HepG2 (cell line): ENCODE measurements around the gene ARHGEF16. TPM values are rescaled to one million over a fixed set of nuclear protein-coding genes. Genes with fewer than 3 reads are reported as not detected.
A peak's percentile ranks its signal among the peaks of the same experiment; 100 is the strongest.

Experiments used
- CEBPB ChIP-seq: IDR thresholded peaks from 2 replicates; pipeline ENCODE4 v1.6.1; 2011; ENCODE audit warnings: low read depth, low read length, improper control_type of control experiment, borderline replicate concordance
- ELK4 ChIP-seq: sonication (generic); formaldehyde crosslinking; IDR thresholded peaks from 2 replicates; pipeline ENCODE4 v1.9.0; 2021; ENCODE audit warnings: missing genetic modification reagents, borderline replicate concordance
- FOXK1 ChIP-seq: sonication (generic); formaldehyde crosslinking; IDR thresholded peaks from 2 replicates; pipeline ENCODE4 v1.4.0; 2020; ENCODE audit warnings: low read depth, missing genetic modification reagents, borderline replicate concordance
- GFI1 ChIP-seq: sonication (generic); formaldehyde crosslinking; IDR thresholded peaks from 2 replicates; pipeline ENCODE4 v1.5.0; 2020; ENCODE audit warnings: missing genetic modification reagents, mild to moderate bottlenecking, borderline replicate concordance
- HOXA3 ChIP-seq: sonication (generic); formaldehyde crosslinking; IDR thresholded peaks from 2 replicates; pipeline ENCODE4 v1.5.0; 2020; ENCODE audit warnings: missing genetic modification reagents
- IRX3 ChIP-seq: sonication (generic); formaldehyde crosslinking; IDR thresholded peaks from 2 replicates; pipeline ENCODE4 v1.8.1; 2023; ENCODE audit warnings: mild to moderate bottlenecking, low read depth, missing genetic modification reagents, borderline replicate concordance
- MAF1 ChIP-seq: sonication (generic); formaldehyde crosslinking; IDR thresholded peaks from 2 replicates; pipeline ENCODE4 v1.5.0; 2020; ENCODE audit warnings: missing genetic modification reagents, borderline replicate concordance
- MED1 ChIP-seq: sonication (generic); formaldehyde crosslinking; IDR thresholded peaks from 2 replicates; pipeline ENCODE4 v1.4.0; 2020; ENCODE audit warnings: missing genetic modification reagents
- MED13 ChIP-seq: sonication (generic); formaldehyde crosslinking; IDR thresholded peaks from 2 replicates; pipeline ENCODE4 v1.5.0; 2020; ENCODE audit warnings: missing genetic modification reagents
- NAIF1 ChIP-seq: sonication (generic); formaldehyde crosslinking; IDR thresholded peaks from 2 replicates; pipeline ENCODE4 v1.5.0; 2020; ENCODE audit warnings: mild to moderate bottlenecking, missing genetic modification reagents, borderline replicate concordance
- NFYC ChIP-seq: IDR thresholded peaks from 2 replicates; pipeline ENCODE4 v1.6.1; 2016; ENCODE audit warnings: missing genetic modification reagents, missing compliant biosample characterization
- PHF8 ChIP-seq: sonication (generic); formaldehyde crosslinking; IDR thresholded peaks from 2 replicates; pipeline ENCODE4 v1.5.0; 2020; ENCODE audit warnings: missing genetic modification reagents
- PRPF4 ChIP-seq: fragments of 200-400 bp; formaldehyde crosslinking; IDR thresholded peaks from 2 replicates; pipeline ENCODE4 v1.6.1; 2016; ENCODE audit warnings: low read length, low read depth; ENCODE audit not compliant: poor library complexity, severe bottlenecking
- REPIN1 ChIP-seq: sonication (generic); formaldehyde crosslinking; IDR thresholded peaks from 2 replicates; pipeline ENCODE4 v1.8.0; 2022; ENCODE audit warnings: missing genetic modification reagents, low read depth, mild to moderate bottlenecking, borderline replicate concordance
- RFX5 ChIP-seq: IDR thresholded peaks from 2 replicates; pipeline ENCODE4 v1.6.1; 2011; ENCODE audit warnings: low read depth, low read length, improper control_type of control experiment
- TAF1 ChIP-seq: sonication (generic); formaldehyde crosslinking; IDR thresholded peaks from 2 replicates; pipeline ENCODE4 v1.4.0; 2020; ENCODE audit warnings: missing genetic modification reagents
- ZBTB1 ChIP-seq: sonication (generic); formaldehyde crosslinking; IDR thresholded peaks from 2 replicates; pipeline ENCODE4 v1.4.0; 2020; ENCODE audit warnings: missing genetic modification reagents, borderline replicate concordance
- ZBTB33 ChIP-seq: sonication (generic); formaldehyde crosslinking; IDR thresholded peaks from 2 replicates; pipeline ENCODE4 v1.4.0; 2020; ENCODE audit warnings: missing genetic modification reagents
- ZNF337 ChIP-seq: sonication (generic); formaldehyde crosslinking; IDR thresholded peaks from 2 replicates; pipeline ENCODE4 v1.5.1; 2020; ENCODE audit warnings: missing genetic modification reagents, low read depth, mild to moderate bottlenecking, borderline replicate concordance
- ZNF414 ChIP-seq: sonication (generic); formaldehyde crosslinking; IDR thresholded peaks from 2 replicates; pipeline ENCODE4 v1.5.0; 2020; ENCODE audit warnings: missing genetic modification reagents
- ZNF570 ChIP-seq: sonication (generic); formaldehyde crosslinking; IDR thresholded peaks from 2 replicates; pipeline ENCODE4 v1.4.0; 2020; ENCODE audit warnings: mild to moderate bottlenecking, missing genetic modification reagents, borderline replicate concordance
- ZNF670 ChIP-seq: sonication (generic); formaldehyde crosslinking; IDR thresholded peaks from 2 replicates; pipeline ENCODE4 v1.8.0; 2022; ENCODE audit warnings: mild to moderate bottlenecking, missing genetic modification reagents, borderline replicate concordance
- ZNF724P ChIP-seq: sonication (generic); formaldehyde crosslinking; IDR thresholded peaks from 2 replicates; pipeline ENCODE4 v1.8.0; 2022; ENCODE audit warnings: missing genetic modification reagents, borderline replicate concordance
- ZNF780A ChIP-seq: sonication (generic); formaldehyde crosslinking; IDR thresholded peaks from 2 replicates; pipeline ENCODE4 v1.8.0; 2022; ENCODE audit warnings: mild to moderate bottlenecking, missing genetic modification reagents, moderate library complexity
- ZSCAN25 ChIP-seq: sonication (generic); formaldehyde crosslinking; IDR thresholded peaks from 2 replicates; pipeline ENCODE4 v1.8.0; 2022; ENCODE audit warnings: mild to moderate bottlenecking, missing genetic modification reagents
- ZSCAN29 ChIP-seq: sonication (generic); formaldehyde crosslinking; conservative IDR thresholded peaks from 2 replicates; pipeline ENCODE4 v1.4.0; 2020; ENCODE audit warnings: mild to moderate bottlenecking, missing genetic modification reagents
- polyA plus RNA-seq, 8 experiments: library from polyadenylated mRNA; depleted of rRNA in 3 of 8; stranded (reverse) in 7 of 8; unstranded in 1 of 8; fragments of >200 nt; fragmentation: Illumina TruSeq in 4 of 8; extraction: Trizol in 4 of 8; gene quantifications; 2 replicates each; pipeline versions ENCODE4 v1.2.1 to v1.2.3, GENCODE V29; 2011 to 2016; ENCODE audit warnings: low read depth in 4 of 8, missing spikeins in 1 of 8, mixed read lengths in 1 of 8; ENCODE audit not compliant: insufficient read depth in 1 of 8
- total RNA-seq, 5 experiments: library from RNA; depleted of rRNA; stranded (reverse); fragments of >200 nt; fragmentation: Illumina TruSeq; extraction: Trizol; gene quantifications; 2 replicates each; pipeline ENCODE4 v1.2.3, GENCODE V29; 2016; ENCODE audit warnings: low read depth in 1 of 5
- TF ChIP-seq, protein P1 (sequence below): sonication (generic); formaldehyde crosslinking; IDR thresholded peaks from 2 replicates; pipeline ENCODE4 v1.8.1; 2023; ENCODE audit warnings: missing genetic modification reagents, mild to moderate bottlenecking, borderline replicate concordance

ARHGEF16 gene
- total and polyA plus RNA-seq, 2 of the 13 experiments (the other 11 are each of a cell fraction or from before 2014, with no cell fraction given): 20.3 to 39.9 TPM

- TF ChIP-seq ZBTB33 (CRISPR knock-in tag) (no peak), NFYC (no peak), MED1 (CRISPR knock-in tag) (no peak), ZSCAN25 (CRISPR knock-in tag) (peak; percentile 60; the same call in 1 of the 2 replicates), IRX3 (CRISPR knock-in tag) (no peak), HOXA3 (CRISPR knock-in tag) (no peak), GFI1 (CRISPR knock-in tag) (peak; percentile 17; the same call in 1 of the 2 replicates), MED13 (CRISPR knock-in tag) (no peak), MAF1 (CRISPR knock-in tag) (no peak), ZNF670 (CRISPR knock-in tag) (no peak), ZNF780A (CRISPR knock-in tag) (no peak), ZNF414 (no peak), TAF1 (CRISPR knock-in tag) (no peak), PRPF4 (no peak), RFX5 (no peak), CEBPB (no peak), ZNF570 (no peak), ZSCAN29 (CRISPR knock-in tag) (no peak), ZNF337 (CRISPR knock-in tag) (no peak), ZNF724P (CRISPR knock-in tag) (no peak), NAIF1 (CRISPR knock-in tag) (peak; percentile 43; the same call in 1 of the 2 replicates), ELK4 (no peak), ZBTB1 (CRISPR knock-in tag) (no peak), PHF8 (no peak; the same call in 1 of the 2 replicates), FOXK1 (CRISPR knock-in tag) (no peak), REPIN1 (no peak)
- TF ChIP-seq, protein P1, sequence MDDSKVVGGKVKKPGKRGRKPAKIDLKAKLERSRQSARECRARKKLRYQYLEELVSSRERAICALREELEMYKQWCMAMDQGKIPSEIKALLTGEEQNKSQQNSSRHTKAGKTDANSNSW (CRISPR knock-in tag): no peak
Observed at GRCh38 chr1:3457910-3458883, 3.7 kb downstream of the ARHGEF16 start (continued).
